Lung (tissue), 16 donors: ENCODE measurements around the gene FAM98A. TPM values are rescaled to one million over a fixed set of nuclear protein-coding genes. Genes with fewer than 3 reads are reported as not detected.

Source experiments
- ATAC-seq: fragments of 200-7000 bp; cut with Tn5 transposase; one replicate; pipeline ENCODE4 v1.9.1; 2020; ENCODE audit warnings: moderate number of reproducible peaks; ENCODE audit not compliant: insufficient read depth, low FRiP score
- DNase-seq, 3 donors: peaks; one replicate each; pipeline ENCODE4 v3.0.0-alpha.2; 2013 to 2017
- H3K27ac ChIP-seq, 2 donors: one replicate each; pipeline ENCODE4 v1.5.1; 2013; ENCODE audit warnings: mild to moderate bottlenecking in 2 of 2, moderate library complexity in 2 of 2, control low read depth in 1 of 2, inconsistent platforms in 1 of 2, low read depth in 1 of 2, low read length in 1 of 2
- H3K27me3 ChIP-seq, 3 donors: one replicate each; pipeline ENCODE4 v1.5.1; 2013; ENCODE audit warnings: low read length in 2 of 3; ENCODE audit not compliant: control insufficient read depth in 3 of 3, insufficient read depth in 3 of 3
- H3K36me3 ChIP-seq, 4 donors: one replicate each; pipeline ENCODE4 v1.5.1; 2013; ENCODE audit warnings: low read length in 4 of 4, mild to moderate bottlenecking in 1 of 4, moderate library complexity in 1 of 4; ENCODE audit not compliant: control insufficient read depth in 4 of 4, insufficient read depth in 4 of 4
- H3K4me1 ChIP-seq, 5 donors: one replicate each; pipeline ENCODE4 v1.5.1; 2013; ENCODE audit warnings: low read length in 5 of 5, mild to moderate bottlenecking in 2 of 5, moderate library complexity in 1 of 5; ENCODE audit not compliant: control insufficient read depth in 5 of 5, insufficient read depth in 5 of 5
- H3K4me3 ChIP-seq: one replicate; pipeline ENCODE4 v1.5.1; 2013; ENCODE audit warnings: mild to moderate bottlenecking, control low read depth, moderate library complexity
- H3K9ac ChIP-seq, 2 donors: one replicate each; pipeline ENCODE4 v1.5.1; 2013; ENCODE audit warnings: low read length in 2 of 2, control low read depth in 1 of 2; ENCODE audit not compliant: insufficient read depth in 1 of 2
- H3K9me3 ChIP-seq, 4 donors: one replicate each; pipeline ENCODE4 v1.5.1; 2013; ENCODE audit warnings: low read length in 3 of 4, mild to moderate bottlenecking in 1 of 4, moderate library complexity in 1 of 4; ENCODE audit not compliant: control insufficient read depth in 4 of 4, insufficient read depth in 3 of 4
- WGBS, 2 donors: extraction: QIAGEN DNeasy Blood & Tissue Kit; methylation state at CpG; one replicate each; pipeline ENCODE4 v1.1.7; 2013; 5-methylcytosine and 5-hydroxymethylcytosine counted together
- long read RNA-seq, 5 donors: transcript quantifications; one replicate each; lab custom pipeline, GENCODE V29; 2026
- polyA plus RNA-seq, 2 donors: library from polyadenylated mRNA; stranded (reverse); fragments of 200-250 nt; gene quantifications; one replicate each; pipeline ENCODE4 v1.2.1, GENCODE V29; 2013
- total RNA-seq, 2 donors: library from RNA; depleted of rRNA in 1 of 2; stranded (reverse); fragments of >200 nt in 1 of 2; gene quantifications; one replicate each; pipeline ENCODE4 v1.2.1, GENCODE V29; 2014 to 2021
- TF ChIP-seq, protein P1 (sequence below): IDR thresholded peaks from 2 replicates; pipeline ENCODE4 v1.5.1; 2012; ENCODE audit warnings: mild to moderate bottlenecking; ENCODE audit errors: control extremely low read depth, extremely low read depth
- donor health status: control.
- donor health status: control.
- donor health status: Bipolar disorder and iron deficiency.
- donor health status: healthy.
- donor health status: DM: yes; HTN: yes; CAD: no.

FAM98A gene
- total RNA-seq (10 to 100 TPM; 24.1 to 31.9 TPM), polyA plus RNA-seq (10 to 100 TPM; 14.9 to 33.9 TPM)
- long read RNA-seq, donor 1, transcript FAM98A-201 (8 exons, 2,816 nt), result major isoform, 6 of 9 reads
- long read RNA-seq, donor 1, partial matches to known transcripts, result 0 of 9 reads
- long read RNA-seq, donor 1, other reads (novel, unspliced or antisense), result 0 of 9 reads
- long read RNA-seq, donor 2, transcript FAM98A-201 (8 exons, 2,816 nt), result major isoform, 5 of 7 reads
- long read RNA-seq, donor 2, partial matches to known transcripts, result 0 of 7 reads
- long read RNA-seq, donor 2, other reads (novel, unspliced or antisense), result 0 of 7 reads
- long read RNA-seq, donor 3, partial matches to known transcripts, result 0 of 5 reads
- long read RNA-seq, donor 3, other reads (novel, unspliced or antisense), result 0 of 5 reads
- long read RNA-seq, donor 4, partial matches to known transcripts, result 0 of 4 reads
- long read RNA-seq, donor 4, other reads (novel, unspliced or antisense), result 0 of 4 reads
- long read RNA-seq, donor 5, transcript FAM98A-201 (8 exons, 2,816 nt), result major isoform, 7 of 11 reads
- long read RNA-seq, donor 5, partial matches to known transcripts, result 0 of 11 reads
- long read RNA-seq, donor 5, other reads (novel, unspliced or antisense), result 0 of 11 reads

DNA sequence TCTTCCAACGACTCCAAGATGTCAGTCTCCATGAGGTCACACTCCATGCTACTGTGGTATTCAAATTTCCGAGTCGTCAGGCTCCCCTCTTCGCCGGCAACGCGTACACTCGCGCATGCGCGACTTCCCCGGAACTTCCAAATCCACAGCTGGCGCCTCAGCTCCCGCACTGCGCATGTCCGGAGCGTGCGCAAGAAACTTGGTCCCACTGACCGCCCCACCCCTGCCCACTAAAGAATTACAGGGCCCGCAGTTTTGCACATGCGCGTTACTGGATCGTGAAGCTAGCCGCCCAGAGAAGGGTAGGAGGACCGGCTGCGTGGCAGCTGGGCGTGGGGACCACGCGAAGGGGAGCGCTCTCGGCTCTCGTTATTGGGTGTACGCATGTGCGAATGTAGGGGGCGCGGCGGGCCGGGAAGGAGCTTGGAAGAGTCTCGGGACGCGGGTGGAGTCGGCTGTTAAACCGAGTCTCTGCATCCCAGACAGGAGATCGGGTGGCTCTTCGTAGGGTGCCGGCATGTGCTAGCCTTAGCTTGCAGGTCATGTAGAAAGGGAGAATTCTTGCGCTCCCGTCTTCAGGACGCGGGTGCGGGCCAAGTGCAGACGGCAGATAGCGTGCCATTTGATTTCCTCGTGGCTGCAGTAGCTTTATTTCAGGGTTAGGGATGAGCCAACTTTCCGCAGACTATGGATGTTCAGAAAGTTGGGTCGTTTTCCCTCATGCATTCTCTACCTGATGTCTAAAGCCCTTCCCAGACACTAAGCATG is at the start of gene FAM98A:
FAM98A (minus strand) TSS at position 125 of the 768 bp plus-strand sequence; CDS start at position 47, 78 bp downstream.
- WGBS, 2 donors, result 0 to 1% methylated on average over 56 of the region's 56 CpGs
- Histone ChIP-seq H3K4me1 (peaks cover 2 to 17% (median 3%) of the 10 kb centered on the region in 5 donors), H3K9me3 (no peaks in the 10 kb centered on the region), H3K9ac (peak within 1 kb of the TSS; percentile 80 to 88), H3K4me3 (peak within 1 kb of the TSS; percentile 99), H3K27me3 (no peaks in the 10 kb centered on the region), H3K27ac (peak within 1 kb of the TSS; percentile 83 to 89), H3K36me3 (peaks cover 1 to 8% (median 3%) of the 10 kb centered on the region in 4 donors)
- TF ChIP-seq, protein P1, sequence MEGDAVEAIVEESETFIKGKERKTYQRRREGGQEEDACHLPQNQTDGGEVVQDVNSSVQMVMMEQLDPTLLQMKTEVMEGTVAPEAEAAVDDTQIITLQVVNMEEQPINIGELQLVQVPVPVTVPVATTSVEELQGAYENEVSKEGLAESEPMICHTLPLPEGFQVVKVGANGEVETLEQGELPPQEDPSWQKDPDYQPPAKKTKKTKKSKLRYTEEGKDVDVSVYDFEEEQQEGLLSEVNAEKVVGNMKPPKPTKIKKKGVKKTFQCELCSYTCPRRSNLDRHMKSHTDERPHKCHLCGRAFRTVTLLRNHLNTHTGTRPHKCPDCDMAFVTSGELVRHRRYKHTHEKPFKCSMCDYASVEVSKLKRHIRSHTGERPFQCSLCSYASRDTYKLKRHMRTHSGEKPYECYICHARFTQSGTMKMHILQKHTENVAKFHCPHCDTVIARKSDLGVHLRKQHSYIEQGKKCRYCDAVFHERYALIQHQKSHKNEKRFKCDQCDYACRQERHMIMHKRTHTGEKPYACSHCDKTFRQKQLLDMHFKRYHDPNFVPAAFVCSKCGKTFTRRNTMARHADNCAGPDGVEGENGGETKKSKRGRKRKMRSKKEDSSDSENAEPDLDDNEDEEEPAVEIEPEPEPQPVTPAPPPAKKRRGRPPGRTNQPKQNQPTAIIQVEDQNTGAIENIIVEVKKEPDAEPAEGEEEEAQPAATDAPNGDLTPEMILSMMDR, result no peak
- peak; percentile 100 for DNase-seq
- ATAC-seq, result peak; percentile 99

DNA sequence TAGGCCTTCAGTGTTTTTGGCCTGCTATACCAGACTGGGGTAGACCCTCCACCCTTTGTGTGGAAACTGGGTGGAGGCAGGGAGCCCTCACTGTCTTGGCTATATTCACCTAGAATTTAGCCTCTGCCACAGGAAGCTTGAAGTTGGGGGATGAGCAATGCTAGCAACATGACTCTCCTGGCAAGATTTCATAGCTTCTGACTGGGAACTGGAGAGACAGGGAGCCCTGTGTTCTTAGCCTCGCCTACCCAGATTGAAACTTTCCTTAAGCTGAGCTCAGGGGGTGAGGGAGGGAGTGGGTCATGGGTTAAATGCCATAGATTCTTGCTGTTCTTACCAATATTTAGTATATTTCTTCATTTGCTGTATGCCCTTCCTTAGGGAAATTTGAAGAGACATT is 46.8 kb upstream of the FAM98A start:
- H3K4me1 ChIP-seq, result no peaks in the 10 kb centered on the region
- TF ChIP-seq, protein P1, result no peak
- H3K4me3 ChIP-seq, result no peak overlapping the region
- peaks cover 0 to 3% (median 2%) of the 10 kb centered on the region in 4 donors for H3K9me3 ChIP-seq
- no peaks in the 10 kb centered on the region for H3K36me3 ChIP-seq
- H3K27me3 ChIP-seq, result no peaks in the 10 kb centered on the region
- WGBS, 2 donors, result 76 to 86% methylated on average over 1 of the region's 1 CpG
- ATAC-seq (no peak), DNase-seq (no peak)
- H3K27ac ChIP-seq, result no peak overlapping the region
- no peak overlapping the region for H3K9ac ChIP-seq

DNA sequence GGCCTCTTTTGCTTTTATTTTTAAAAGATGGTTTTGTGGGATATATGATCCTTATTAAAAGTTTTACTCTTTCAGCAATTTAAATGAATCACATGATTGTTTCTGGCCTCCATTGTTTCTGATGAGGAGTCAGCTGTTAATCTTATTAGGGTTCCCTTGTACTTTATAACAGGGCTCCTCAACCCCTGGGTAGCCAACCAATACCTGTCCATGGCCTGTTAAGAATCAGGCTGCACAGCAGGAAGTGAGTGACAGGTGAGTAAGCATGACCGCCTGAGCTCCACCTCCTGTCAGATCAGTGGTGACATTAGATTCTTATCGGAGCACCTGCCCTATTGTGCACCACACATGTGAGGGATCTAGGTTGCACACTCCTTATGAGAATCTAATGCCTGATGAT is 45.1 kb upstream of the FAM98A start:
- 93 to 97% methylated on average over 2 of the region's 2 CpGs for WGBS, 2 donors

More for the DNA sequence above, 45.1 kb upstream of the FAM98A start:
- Histone ChIP-seq H3K9me3 (peaks cover 0 to 3% (median 2%) of the 10 kb centered on the region in 4 donors), H3K4me1 (no peaks in the 10 kb centered on the region), H3K27me3 (no peaks in the 10 kb centered on the region), H3K36me3 (no peaks in the 10 kb centered on the region), H3K27ac (no peak overlapping the region), H3K4me3 (no peak overlapping the region), H3K9ac (no peak overlapping the region)
- DNase-seq (no peak), ATAC-seq (no peak)
- TF ChIP-seq, protein P1, result no peak
